Measurements from ENCODE around the gene RAMP3.

RAMP3 gene

DNA sequence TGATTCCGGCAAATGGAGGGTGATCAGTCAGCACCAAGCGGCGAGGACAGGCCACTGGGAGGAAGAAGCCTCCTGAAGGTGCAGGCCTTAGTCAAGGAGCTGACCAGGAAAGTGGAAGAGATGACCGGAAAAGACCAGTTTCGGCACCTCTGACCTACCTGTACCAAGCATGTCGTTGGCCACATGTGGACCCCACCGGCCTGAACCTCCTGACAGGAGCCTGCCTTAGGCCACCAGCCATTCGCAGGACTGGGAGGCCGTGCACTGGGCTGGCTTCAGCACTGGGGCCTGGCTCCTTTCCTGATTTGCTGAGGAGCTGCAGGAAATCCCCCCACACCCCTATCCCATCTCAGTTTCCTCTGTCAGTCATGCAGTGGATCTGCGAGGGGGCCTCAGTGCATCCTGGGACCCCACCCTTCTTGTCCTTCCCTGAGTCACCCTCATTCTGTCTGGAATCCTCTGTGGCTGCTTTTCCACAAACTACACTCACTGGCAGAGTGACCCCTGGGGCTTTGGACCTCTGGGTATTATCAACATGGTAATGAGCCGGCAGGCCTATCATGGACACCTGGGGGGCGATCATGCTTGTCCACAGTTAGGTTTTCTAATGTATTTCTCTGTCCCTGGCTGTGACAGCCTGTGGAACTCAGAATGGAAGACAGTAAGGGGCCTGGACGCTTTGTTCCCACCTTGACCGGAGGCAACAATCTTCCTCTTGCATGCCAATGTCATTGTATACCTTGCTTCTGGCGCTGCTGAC, 33.0 kb downstream of the RAMP3 start:
- no peaks in the 10 kb centered on the region for H3K4me1 ChIP-seq (ENCODE audit: low read depth, poor library complexity, severe bottlenecking)
- H3K9ac ChIP-seq: no peak overlapping the region
- no peak overlapping the region for H3K27ac ChIP-seq
- no peak overlapping the region for H2AFZ ChIP-seq (ENCODE audit: low read depth)
- no peaks in the 10 kb centered on the region for H3K36me3 ChIP-seq (ENCODE audit: insufficient read depth)
- no peak overlapping the region for H3K4me3 ChIP-seq (IDR thresholded peaks at IDR 0.05; ENCODE audit: insufficient read depth, low read depth, low read length)
- no peaks in the 10 kb centered on the region for H4K20me1 ChIP-seq (ENCODE audit: insufficient read depth)
- H3K27me3 ChIP-seq (ENCODE audit: insufficient read depth, low read depth): no peaks in the 10 kb centered on the region
- H3K79me2 ChIP-seq (ENCODE audit: insufficient read depth, low read depth): no peaks in the 10 kb centered on the region
- no peak overlapping the region for H3K4me2 ChIP-seq
- TF ChIP-seq, protein P1, sequence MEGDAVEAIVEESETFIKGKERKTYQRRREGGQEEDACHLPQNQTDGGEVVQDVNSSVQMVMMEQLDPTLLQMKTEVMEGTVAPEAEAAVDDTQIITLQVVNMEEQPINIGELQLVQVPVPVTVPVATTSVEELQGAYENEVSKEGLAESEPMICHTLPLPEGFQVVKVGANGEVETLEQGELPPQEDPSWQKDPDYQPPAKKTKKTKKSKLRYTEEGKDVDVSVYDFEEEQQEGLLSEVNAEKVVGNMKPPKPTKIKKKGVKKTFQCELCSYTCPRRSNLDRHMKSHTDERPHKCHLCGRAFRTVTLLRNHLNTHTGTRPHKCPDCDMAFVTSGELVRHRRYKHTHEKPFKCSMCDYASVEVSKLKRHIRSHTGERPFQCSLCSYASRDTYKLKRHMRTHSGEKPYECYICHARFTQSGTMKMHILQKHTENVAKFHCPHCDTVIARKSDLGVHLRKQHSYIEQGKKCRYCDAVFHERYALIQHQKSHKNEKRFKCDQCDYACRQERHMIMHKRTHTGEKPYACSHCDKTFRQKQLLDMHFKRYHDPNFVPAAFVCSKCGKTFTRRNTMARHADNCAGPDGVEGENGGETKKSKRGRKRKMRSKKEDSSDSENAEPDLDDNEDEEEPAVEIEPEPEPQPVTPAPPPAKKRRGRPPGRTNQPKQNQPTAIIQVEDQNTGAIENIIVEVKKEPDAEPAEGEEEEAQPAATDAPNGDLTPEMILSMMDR (conservative IDR thresholded peaks at IDR 0.05; ENCODE audit: low read depth, low read length): no peak

DNA sequence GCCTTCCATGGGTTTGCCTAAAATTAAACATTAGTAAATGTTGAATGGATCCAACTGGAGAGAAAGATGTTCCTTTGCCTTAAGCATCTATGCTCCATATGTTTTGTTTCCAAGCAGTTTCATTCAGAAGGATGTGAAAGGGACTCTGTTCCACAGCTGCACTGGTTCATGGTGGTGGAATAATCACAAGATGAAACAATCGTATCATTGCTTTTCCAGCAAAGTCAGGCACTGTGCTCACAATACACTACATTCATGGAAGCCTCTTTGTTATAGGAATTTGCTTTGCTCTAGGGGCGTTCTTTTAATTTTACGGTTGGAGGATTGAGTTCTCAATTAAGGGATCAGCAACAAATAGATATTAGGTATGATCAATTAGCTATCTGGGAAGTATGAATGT, 33.8 kb downstream of the RAMP3 start:
- no peaks in the 10 kb centered on the region for H4K20me1 ChIP-seq (ENCODE audit: insufficient read depth)
- no peak overlapping the region for H3K4me2 ChIP-seq
- H3K27me3 ChIP-seq (ENCODE audit: insufficient read depth, low read depth): no peaks in the 10 kb centered on the region
- no peak overlapping the region for H3K27ac ChIP-seq
- H2AFZ ChIP-seq (ENCODE audit: low read depth): no peak overlapping the region
- no peaks in the 10 kb centered on the region for H3K79me2 ChIP-seq (ENCODE audit: insufficient read depth, low read depth)
- TF ChIP-seq, protein P1 (conservative IDR thresholded peaks at IDR 0.05; ENCODE audit: low read depth, low read length): no peak
- no peaks in the 10 kb centered on the region for H3K36me3 ChIP-seq (ENCODE audit: insufficient read depth)
- no peaks in the 10 kb centered on the region for H3K4me1 ChIP-seq (ENCODE audit: low read depth, poor library complexity, severe bottlenecking)
- H3K9ac ChIP-seq: no peak overlapping the region
- H3K4me3 ChIP-seq (IDR thresholded peaks at IDR 0.05; ENCODE audit: insufficient read depth, low read depth, low read length): no peak overlapping the region

DNA sequence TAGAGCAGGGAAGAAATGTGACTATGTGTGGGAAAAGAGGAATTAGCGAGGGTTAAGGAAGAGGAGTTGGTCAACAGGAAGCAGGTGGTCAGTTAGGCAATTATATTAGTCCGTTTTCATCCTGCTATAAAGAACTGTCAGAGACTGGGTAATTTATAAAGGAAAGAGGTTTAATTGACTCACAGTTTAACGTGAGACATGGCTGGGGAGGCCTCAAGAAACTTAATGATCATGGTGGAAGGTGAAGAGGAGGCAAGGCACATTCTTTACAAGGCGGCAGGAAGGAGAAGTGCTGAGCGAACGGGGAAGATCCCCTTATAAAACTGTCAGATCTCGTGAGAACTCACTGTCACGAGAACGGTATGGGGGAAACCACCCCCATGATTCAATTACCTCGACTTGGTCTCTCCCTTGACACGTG, 35.0 kb downstream of the RAMP3 start:
- Histone ChIP-seq H3K79me2 (ENCODE audit: insufficient read depth, low read depth) (no peaks in the 10 kb centered on the region), H3K27ac (no peak overlapping the region), H3K36me3 (ENCODE audit: insufficient read depth) (no peaks in the 10 kb centered on the region), H2AFZ (ENCODE audit: low read depth) (no peak overlapping the region), H3K27me3 (ENCODE audit: insufficient read depth, low read depth) (no peaks in the 10 kb centered on the region), H4K20me1 (ENCODE audit: insufficient read depth) (no peaks in the 10 kb centered on the region), H3K4me3 (IDR thresholded peaks at IDR 0.05; ENCODE audit: insufficient read depth, low read depth, low read length) (no peak overlapping the region), H3K4me2 (no peak overlapping the region), H3K4me1 (ENCODE audit: low read depth, poor library complexity, severe bottlenecking) (no peaks in the 10 kb centered on the region), H3K9ac (no peak overlapping the region)
- TF ChIP-seq, protein P1 (conservative IDR thresholded peaks at IDR 0.05; ENCODE audit: low read depth, low read length): no peak

DNA sequence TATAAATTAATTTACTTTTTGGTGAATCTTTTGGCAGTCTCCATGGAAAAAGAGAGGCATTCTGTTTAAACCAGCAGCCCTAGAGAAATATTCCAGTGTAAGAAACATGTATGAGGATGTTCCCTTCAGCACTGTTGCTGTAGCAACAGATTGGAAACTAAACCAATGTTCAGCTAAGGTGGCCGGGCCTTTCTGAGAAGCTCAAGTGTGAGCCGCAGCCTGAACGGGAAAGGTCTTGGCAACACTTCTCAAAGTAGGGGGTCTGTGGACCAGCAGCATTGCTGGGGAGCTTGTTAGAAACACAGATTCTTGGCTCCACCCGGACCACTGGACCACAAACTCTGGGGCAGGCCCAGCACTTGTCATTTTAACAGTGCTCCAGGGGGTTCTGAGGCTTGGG, 36.2 kb downstream of the RAMP3 start:
- Histone ChIP-seq H4K20me1 (ENCODE audit: insufficient read depth) (no peaks in the 10 kb centered on the region), H3K27me3 (ENCODE audit: insufficient read depth, low read depth) (no peaks in the 10 kb centered on the region), H3K4me1 (ENCODE audit: low read depth, poor library complexity, severe bottlenecking) (no peaks in the 10 kb centered on the region), H3K79me2 (ENCODE audit: insufficient read depth, low read depth) (no peaks in the 10 kb centered on the region), H3K4me2 (no peak overlapping the region), H2AFZ (ENCODE audit: low read depth) (no peak overlapping the region), H3K36me3 (ENCODE audit: insufficient read depth) (no peaks in the 10 kb centered on the region), H3K27ac (no peak overlapping the region), H3K4me3 (IDR thresholded peaks at IDR 0.05; ENCODE audit: insufficient read depth, low read depth, low read length) (no peak overlapping the region), H3K9ac (no peak overlapping the region)
- TF ChIP-seq, protein P1 (conservative IDR thresholded peaks at IDR 0.05; ENCODE audit: low read depth, low read length): no peak
